Activated T-helper 2 cell treated with anti-CD3 and anti-CD28 coated beads, Interferon-gamma antibody, Interleukin-2, Interleukin-4, amounts not matched to agents 10 μg/mL and 5 μg/mL and 100 μg/mL, durations not matched to agents 14 hours and 24 hours and 36 hours (primary cell): ENCODE measurements around the gene VSNL1. TPM values are rescaled to one million over a fixed set of nuclear protein-coding genes. Genes with fewer than 3 reads are reported as not detected.

Source experiments
- DNase-seq: peaks from one replicate; pipeline ENCODE4 v3.0.0; 2021; ENCODE audit warnings: low spot score
- H3K27ac Mint-ChIP-seq: one replicate; pipeline ENCODE4 v1.8.0; 2021; ENCODE audit warnings: mixed read lengths
- H3K27me3 Mint-ChIP-seq: one replicate; pipeline ENCODE4 v1.8.0; 2021; ENCODE audit warnings: low read depth, mixed read lengths
- H3K36me3 Mint-ChIP-seq: one replicate; pipeline ENCODE4 v1.8.0; 2021; ENCODE audit warnings: low read depth, mixed read lengths
- H3K4me1 Mint-ChIP-seq: one replicate; pipeline ENCODE4 v1.8.0; 2021; ENCODE audit warnings: low read depth, mixed read lengths
- H3K4me3 Mint-ChIP-seq: one replicate; pipeline ENCODE4 v1.8.0; 2021; ENCODE audit warnings: low read depth, mild to moderate bottlenecking, moderate library complexity, mixed read lengths
- H3K9me3 Mint-ChIP-seq: one replicate; pipeline ENCODE4 v1.8.0; 2021; ENCODE audit warnings: mixed read lengths
- intact Hi-C: fragments of 100-400 bp; cut with micrococcal nuclease; formaldehyde crosslinking; loops from one replicate; pipeline ENCODE4 v1.15.1; 2023
- total RNA-seq: library from RNA; stranded (reverse); gene quantifications from 2 replicates; pipeline ENCODE4 v1.2.3, GENCODE V29; 2022

VSNL1 gene
- total RNA-seq, 1 donor from 2014 or later, result not detected

DNA sequence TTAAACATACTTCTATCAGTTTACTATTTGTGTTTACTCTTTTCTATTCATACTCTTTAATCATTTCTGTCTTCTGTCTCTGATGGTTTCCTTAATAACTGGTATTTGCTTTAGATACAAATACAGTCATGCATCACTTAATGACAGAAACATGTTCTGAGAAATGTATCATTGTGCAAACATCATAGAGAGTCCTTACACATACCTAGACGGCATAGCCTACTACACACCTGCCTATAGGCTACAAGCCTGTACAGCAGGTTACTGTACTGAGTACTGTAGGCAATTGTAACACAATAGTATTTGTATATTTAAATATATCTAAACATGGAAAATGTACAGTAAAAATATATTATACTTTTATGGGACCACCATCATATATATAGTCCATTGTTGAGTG is 36.3 kb downstream of the VSNL1 start:
- Mint-ChIP-seq H3K9me3 (no peaks in the 10 kb centered on the region), H3K27me3 (peaks cover 5% of the 10 kb centered on the region), H3K4me3 (no peak overlapping the region), H3K27ac (no peak overlapping the region), H3K4me1 (peaks cover 8% of the 10 kb centered on the region), H3K36me3 (no peaks in the 10 kb centered on the region)
- no peak for DNase-seq
- intact Hi-C loops, result no loop called here

DNA sequence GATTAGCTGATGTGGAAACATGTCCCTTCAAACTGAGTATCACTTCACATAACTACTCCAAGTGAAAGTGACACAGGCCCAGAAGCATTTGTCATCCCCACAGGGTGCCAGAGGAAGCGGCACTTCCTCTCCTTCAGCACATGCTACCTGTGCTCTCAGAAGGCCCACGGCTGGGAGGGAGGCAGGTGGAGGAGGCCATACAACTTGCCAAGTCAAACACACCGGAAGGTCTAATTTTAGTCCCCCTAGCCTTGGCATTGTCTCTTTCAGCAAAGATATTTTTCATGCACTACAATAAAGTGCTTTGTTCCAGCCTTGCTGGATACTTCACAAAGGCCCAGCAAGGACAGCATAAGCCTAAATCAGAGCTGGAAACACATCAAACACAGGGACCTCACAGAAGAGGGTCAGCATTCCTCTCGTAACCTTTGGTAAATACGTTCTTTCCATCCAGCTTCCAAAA is 38.0 kb downstream of the VSNL1 start:
- Mint-ChIP-seq H3K36me3 (no peaks in the 10 kb centered on the region), H3K27ac (no peak overlapping the region), H3K27me3 (peaks cover 5% of the 10 kb centered on the region), H3K4me1 (peaks cover 8% of the 10 kb centered on the region), H3K9me3 (no peaks in the 10 kb centered on the region), H3K4me3 (no peak overlapping the region)
- intact Hi-C loops, result no loop called here
- DNase-seq, result no peak

DNA sequence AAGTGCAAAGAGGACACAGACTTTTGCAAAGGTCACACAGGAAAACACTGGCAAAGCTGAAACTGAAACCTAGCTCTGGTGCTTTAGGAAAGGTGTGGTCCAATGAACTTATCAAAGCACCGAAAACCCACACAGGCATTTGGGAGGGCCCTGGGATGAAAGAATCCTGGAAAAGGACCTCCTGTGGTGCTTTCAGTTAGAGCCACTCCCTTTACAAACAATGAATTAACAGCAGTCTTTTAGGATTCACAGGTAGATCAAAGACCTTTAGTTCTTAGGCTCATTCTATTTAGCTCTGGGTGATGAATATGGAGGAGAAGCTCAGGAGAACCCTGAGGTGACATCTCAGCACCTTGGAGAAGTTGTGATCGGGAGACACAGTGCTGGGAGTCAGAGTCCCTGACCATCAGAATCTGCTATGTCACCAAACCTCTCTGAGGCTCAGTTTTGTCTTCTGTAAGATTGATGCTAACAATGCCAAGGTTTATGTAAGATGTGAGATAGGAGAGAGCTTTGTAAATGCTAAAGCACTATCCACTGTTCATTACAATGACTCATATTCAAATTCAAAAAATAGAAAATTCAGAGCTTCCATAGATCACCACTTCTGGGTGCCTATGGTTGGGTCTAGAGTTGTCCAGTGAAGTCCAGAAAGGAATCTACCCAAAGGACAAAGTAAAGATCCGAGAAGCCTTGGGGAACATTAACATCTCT is 39.3 kb downstream of the VSNL1 start:
- H3K9me3 Mint-ChIP-seq, result no peaks in the 10 kb centered on the region
- H3K36me3 Mint-ChIP-seq, result no peaks in the 10 kb centered on the region

DNA sequence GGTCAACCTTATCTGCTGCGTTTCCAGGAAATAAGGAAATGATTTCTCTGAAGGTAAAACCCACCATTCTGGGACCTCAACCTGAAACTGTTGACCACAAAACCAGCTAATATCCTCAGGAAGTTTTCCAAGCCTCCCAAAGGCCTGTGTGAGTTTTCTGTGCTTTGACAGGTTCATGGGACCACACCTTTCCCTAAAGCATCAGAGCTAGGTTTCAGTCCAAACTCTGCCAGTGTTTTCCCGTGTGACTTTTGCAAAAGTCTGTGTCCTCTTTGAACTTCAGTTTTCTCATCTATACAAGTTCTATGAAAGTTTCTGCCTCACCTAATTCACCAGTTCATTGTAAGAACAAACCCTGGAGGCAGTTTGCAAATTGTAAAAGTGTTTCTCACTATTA is 39.8 kb downstream of the VSNL1 start:
- no peaks in the 10 kb centered on the region for H3K36me3 Mint-ChIP-seq
- no peak for DNase-seq
- no peaks in the 10 kb centered on the region for H3K9me3 Mint-ChIP-seq
- H3K27me3 Mint-ChIP-seq, result no peaks in the 10 kb centered on the region
- H3K4me1 Mint-ChIP-seq, result peaks cover 8% of the 10 kb centered on the region
- H3K4me3 Mint-ChIP-seq, result no peak overlapping the region
- no peak overlapping the region for H3K27ac Mint-ChIP-seq
- intact Hi-C loops, result no loop called here

More for the DNA sequence above, 39.3 kb downstream of the VSNL1 start:
- H3K27me3 Mint-ChIP-seq, result no peaks in the 10 kb centered on the region
- intact Hi-C loops, result no loop called here
- DNase-seq, result no peak
- H3K27ac Mint-ChIP-seq, result no peak overlapping the region
- no peak overlapping the region for H3K4me3 Mint-ChIP-seq
- peaks cover 8% of the 10 kb centered on the region for H3K4me1 Mint-ChIP-seq

DNA sequence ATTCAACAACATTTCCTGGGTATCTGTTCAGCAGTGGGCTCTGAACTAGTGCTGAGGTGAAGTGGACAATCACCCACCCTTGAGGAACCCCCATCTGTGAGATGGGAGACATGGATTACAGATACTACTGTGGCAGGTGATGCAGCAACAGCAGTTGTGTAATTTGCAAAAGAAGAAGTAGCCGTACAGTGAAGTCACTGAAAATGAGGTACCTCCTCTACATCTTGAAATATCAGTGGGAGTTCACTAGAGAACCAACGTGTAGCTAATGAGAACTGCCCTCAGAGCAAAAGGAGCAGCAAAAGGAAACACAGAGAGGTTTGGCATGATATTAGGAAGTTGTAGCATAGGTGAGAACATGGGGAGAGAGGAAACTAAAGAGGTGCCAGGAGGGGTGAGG is 41.3 kb downstream of the VSNL1 start:
- Mint-ChIP-seq H3K27ac (no peak overlapping the region), H3K27me3 (no peaks in the 10 kb centered on the region), H3K4me1 (peaks cover 8% of the 10 kb centered on the region), H3K36me3 (no peaks in the 10 kb centered on the region), H3K9me3 (no peaks in the 10 kb centered on the region), H3K4me3 (no peak overlapping the region)
- no peak for DNase-seq
- intact Hi-C loops, result no loop called here

DNA sequence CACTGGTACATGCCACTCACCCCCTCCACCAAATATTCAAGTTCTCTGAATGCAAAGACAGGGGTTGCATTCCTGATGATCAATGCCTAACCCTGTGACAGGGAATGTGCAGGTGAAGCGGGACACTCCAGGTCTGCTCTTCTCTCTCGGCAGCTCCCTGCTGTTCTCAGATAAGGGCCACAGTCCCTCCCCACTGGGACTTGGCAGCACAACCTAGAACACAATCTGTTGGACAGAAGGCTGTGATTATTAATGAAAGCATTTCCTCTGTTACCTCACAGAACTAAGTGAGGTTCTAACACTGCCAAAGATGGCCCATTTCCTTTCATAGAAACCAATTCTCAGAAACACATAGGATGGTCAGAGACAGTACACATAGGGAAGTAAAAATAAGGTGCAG is 42.7 kb downstream of the VSNL1 start:
- Mint-ChIP-seq H3K27me3 (no peaks in the 10 kb centered on the region), H3K27ac (no peak overlapping the region), H3K9me3 (no peaks in the 10 kb centered on the region), H3K36me3 (no peaks in the 10 kb centered on the region), H3K4me1 (peaks cover 7% of the 10 kb centered on the region), H3K4me3 (no peak overlapping the region)
- no peak for DNase-seq
- intact Hi-C loops, result no loop called here

DNA sequence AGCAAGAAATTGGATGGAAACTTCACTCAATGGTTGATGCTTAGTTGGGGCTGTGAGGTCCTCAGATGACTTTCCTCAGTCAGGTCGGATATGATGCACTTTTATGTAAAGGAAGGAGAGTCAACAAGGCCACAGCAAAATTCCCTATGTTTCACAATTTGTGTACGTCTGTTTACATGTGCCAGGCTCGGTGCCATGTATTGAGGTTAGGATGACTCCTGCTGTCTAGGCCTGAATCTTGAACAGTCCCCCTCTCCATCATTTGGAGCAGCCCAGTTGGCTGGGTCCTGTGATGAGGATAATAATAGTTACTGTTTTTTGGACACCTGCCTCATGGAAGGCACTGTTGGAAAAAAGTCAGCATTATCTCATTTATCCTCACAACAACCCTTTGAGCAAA is 43.1 kb downstream of the VSNL1 start:
- H3K9me3 Mint-ChIP-seq, result no peaks in the 10 kb centered on the region
- no peaks in the 10 kb centered on the region for H3K36me3 Mint-ChIP-seq
- no peak for DNase-seq
- no peak overlapping the region for H3K27ac Mint-ChIP-seq
- peaks cover 6% of the 10 kb centered on the region for H3K4me1 Mint-ChIP-seq
- H3K27me3 Mint-ChIP-seq, result no peaks in the 10 kb centered on the region
- no peak overlapping the region for H3K4me3 Mint-ChIP-seq
- intact Hi-C loops, result no loop called here

DNA sequence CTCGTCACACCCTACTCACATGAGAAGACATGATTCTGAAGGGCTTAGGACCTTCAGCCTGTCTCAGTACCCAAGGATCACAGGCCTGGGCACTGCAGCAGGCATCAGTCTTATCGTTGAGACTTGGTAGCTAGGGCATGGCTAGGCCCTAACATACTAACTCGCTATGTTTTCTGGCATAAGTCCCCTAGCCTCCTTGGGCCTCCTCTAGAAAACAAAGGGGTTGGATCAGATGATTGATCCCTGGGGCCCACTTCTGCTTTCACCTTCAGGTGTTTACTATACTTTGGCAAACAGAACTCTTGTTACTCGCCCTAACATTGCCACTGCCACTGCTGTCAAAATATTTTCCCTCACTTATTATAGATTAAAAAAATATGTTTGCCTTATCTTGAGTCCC is 44.2 kb downstream of the VSNL1 start:
- no peak for DNase-seq
- H3K4me3 Mint-ChIP-seq, result no peak overlapping the region
- no peaks in the 10 kb centered on the region for H3K36me3 Mint-ChIP-seq
- no peak overlapping the region for H3K27ac Mint-ChIP-seq
- H3K4me1 Mint-ChIP-seq, result peaks cover 3% of the 10 kb centered on the region
- no peaks in the 10 kb centered on the region for H3K27me3 Mint-ChIP-seq
- intact Hi-C loops, result no loop called here
- H3K9me3 Mint-ChIP-seq, result no peaks in the 10 kb centered on the region

DNA sequence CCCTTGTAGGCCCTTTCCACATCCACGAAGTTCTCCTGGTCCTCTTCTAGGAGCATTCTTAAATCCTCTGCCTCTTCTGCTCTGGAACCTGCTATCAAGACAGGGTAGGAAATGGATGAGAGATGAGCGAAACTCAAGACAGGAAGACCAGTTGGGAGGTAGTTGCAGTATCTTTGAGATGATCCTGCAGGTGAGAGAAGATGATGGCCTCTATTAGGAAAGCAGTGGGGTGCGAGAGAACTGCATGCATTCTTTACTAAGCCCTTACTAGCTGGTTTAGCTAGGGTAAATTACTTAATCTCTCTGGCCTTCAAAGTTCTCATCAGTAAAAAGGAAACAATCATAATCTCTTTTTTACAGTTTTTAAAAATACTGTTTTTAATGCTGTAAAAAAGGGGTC is 47.0 kb downstream of the VSNL1 start:
- no peaks in the 10 kb centered on the region for H3K36me3 Mint-ChIP-seq
- no peaks in the 10 kb centered on the region for H3K27me3 Mint-ChIP-seq
- no peaks in the 10 kb centered on the region for H3K4me1 Mint-ChIP-seq
- H3K9me3 Mint-ChIP-seq, result no peaks in the 10 kb centered on the region
- intact Hi-C loops, result no loop called here
- no peak for DNase-seq
- H3K4me3 Mint-ChIP-seq, result no peak overlapping the region
- no peak overlapping the region for H3K27ac Mint-ChIP-seq

DNA sequence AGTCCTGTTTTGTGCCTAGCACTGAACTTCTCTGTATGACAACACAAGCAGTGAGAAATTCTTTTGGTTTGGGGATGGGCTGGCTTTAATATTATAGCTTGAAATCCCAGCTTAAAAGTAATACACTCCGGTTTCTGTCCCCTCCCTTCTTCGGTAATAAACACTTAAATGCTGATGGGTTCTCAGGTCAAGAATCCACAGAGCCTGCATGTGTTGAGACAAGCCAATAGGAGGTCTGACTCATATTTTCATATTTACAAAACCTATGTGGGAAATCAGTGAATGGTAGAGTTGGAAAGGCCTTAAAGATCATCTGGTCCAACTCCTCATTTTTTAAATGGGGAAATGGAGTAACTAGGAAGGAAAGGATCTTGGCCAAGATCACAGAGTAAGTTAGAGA is 47.5 kb downstream of the VSNL1 start:
- Mint-ChIP-seq H3K36me3 (no peaks in the 10 kb centered on the region), H3K4me1 (no peaks in the 10 kb centered on the region), H3K9me3 (no peaks in the 10 kb centered on the region), H3K4me3 (no peak overlapping the region), H3K27ac (no peak overlapping the region), H3K27me3 (no peaks in the 10 kb centered on the region)
- DNase-seq, result no peak
- intact Hi-C loops, result no loop called here

DNA sequence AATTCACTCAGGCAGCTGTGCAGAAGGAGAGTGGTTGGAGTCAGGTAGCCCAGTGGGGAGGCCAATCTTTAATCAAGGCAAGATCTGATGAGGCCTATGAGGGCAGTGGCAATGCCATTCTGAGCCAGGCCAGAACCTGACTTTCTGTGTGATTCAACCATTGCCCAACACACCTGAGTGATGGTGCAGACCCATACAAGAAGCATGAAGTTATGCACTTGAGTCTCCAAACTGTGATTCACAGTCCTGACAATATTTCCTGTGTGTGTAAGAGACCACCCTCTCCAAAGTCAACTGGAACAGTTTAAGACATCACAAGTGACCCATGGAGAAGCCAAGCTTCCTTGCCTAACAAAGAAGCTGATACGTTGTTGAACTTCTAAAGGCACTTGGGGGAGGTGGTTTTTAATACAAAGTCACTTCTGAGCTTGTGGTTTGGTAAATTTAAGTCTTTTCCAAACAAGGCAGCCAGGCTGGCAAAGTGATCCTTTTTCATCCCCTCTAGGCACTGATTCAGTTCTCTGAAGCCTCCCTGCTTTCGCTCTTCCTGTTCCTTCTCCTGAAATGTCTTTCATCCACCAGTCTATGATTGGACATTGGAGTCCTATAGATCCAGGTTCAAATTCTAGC is 49.0 kb downstream of the VSNL1 start:
- Mint-ChIP-seq H3K27ac (no peak overlapping the region), H3K27me3 (no peaks in the 10 kb centered on the region), H3K4me1 (no peaks in the 10 kb centered on the region), H3K36me3 (no peaks in the 10 kb centered on the region), H3K9me3 (no peaks in the 10 kb centered on the region), H3K4me3 (no peak overlapping the region)
- no peak for DNase-seq
- intact Hi-C loops, result no loop called here

DNA sequence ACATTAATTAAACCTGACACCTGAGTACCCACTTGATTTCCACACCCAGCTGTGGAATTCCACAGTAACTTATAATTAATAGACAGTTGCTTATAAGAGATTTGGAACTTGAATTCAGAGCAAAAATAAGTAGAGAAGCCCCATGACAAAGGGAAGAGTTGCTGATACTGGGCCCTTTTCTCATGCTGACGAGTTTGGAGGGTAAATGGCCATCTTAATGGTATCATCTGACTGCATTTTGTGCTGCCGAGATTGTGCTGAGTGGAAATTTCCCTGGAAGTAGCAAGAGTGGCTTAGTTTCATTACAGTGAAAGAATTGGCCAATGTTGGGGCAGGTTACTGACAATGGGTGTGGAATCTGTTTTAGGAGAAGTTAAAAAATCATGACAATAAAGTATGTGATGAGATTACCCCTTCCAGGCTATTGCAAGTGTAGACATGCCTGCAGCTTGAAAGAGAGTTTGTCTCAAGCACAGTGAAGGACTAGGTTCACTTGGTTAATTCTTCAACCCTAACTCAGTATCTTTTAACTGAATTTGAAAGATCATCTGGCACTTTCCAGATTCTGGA is 49.9 kb downstream of the VSNL1 start:
- no peaks in the 10 kb centered on the region for H3K27me3 Mint-ChIP-seq
- intact Hi-C loops, result no loop called here

DNA sequence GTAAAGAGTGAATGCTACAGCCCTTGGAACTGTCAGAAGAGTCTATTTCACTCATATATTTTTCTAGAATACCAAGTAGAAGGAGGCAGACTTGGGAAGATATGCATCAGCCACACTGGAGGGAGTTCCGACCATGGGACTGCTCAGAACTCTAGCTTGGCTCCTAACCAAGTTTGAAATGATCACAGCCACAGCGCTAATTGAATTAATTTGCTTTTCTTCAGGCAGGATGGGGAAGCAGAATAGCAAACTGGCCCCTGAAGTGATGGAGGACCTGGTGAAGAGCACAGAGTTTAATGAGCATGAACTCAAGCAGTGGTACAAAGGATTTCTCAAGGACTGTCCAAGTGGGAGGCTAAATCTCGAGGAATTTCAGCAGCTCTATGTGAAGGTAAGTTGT is 51.4 kb downstream of the VSNL1 start:
- Mint-ChIP-seq H3K4me1 (no peaks in the 10 kb centered on the region), H3K36me3 (no peaks in the 10 kb centered on the region), H3K27me3 (no peaks in the 10 kb centered on the region), H3K27ac (no peak overlapping the region), H3K9me3 (no peaks in the 10 kb centered on the region), H3K4me3 (no peak overlapping the region)
- DNase-seq, result no peak
- intact Hi-C loops, result no loop called here

More for the DNA sequence above, 49.9 kb downstream of the VSNL1 start:
- DNase-seq, result no peak
- no peak overlapping the region for H3K27ac Mint-ChIP-seq
- H3K4me3 Mint-ChIP-seq, result no peak overlapping the region
- no peaks in the 10 kb centered on the region for H3K9me3 Mint-ChIP-seq
- no peaks in the 10 kb centered on the region for H3K36me3 Mint-ChIP-seq
- no peaks in the 10 kb centered on the region for H3K4me1 Mint-ChIP-seq
